ENCODE results near the gene LFNG.

LFNG gene

DNA sequence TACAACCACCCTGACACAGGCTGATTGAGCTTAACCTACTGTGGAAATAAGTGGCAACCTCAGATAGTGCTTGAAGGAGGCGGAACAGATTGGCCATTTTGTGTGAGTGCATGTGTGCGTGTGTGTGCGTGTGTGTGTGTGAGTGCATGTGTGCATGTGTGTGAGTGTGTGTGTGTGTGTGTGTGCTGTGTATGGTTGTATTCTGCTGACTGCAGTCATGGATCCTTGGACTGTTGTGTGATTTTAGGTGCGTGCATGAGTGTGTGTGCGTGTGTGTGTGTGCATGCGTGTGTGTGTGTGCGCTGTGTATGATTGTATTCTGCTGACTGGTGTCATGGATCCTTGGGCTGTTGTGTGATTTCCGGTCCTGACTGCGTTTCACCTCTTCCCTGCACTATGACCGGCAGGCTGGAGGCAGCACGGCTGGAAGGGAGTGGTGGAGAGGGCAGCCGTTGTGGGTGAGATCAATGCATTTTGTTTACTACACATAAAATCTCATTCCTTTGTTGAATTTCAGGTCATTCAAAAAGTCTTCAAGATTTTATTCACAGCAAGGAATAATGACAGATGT, 45.5 kb downstream of the LFNG start:
- H3K4me1 ChIP-seq (ENCODE audit: insufficient read depth, low read length), result no peaks in the 10 kb centered on the region
- no peaks in the 10 kb centered on the region for H3K27me3 ChIP-seq (ENCODE audit: insufficient read depth, low read length)
- H3K9ac ChIP-seq (ENCODE audit: low read depth, low read length), result no peak overlapping the region
- 88% methylated on average over 10 of the region's 12 CpGs for WGBS
- H3K4me3 ChIP-seq (ENCODE audit: low read length), result no peak overlapping the region
- H3K36me3 ChIP-seq (ENCODE audit: insufficient read depth, low read length), result no peaks in the 10 kb centered on the region
- no peaks in the 10 kb centered on the region for H3K9me3 ChIP-seq (ENCODE audit: insufficient read depth, low read depth, low read length)
- H3K27ac ChIP-seq (ENCODE audit: low read depth, low read length), result no peak overlapping the region

- Histone ChIP-seq H3K9me3 (ENCODE audit: insufficient read depth, low read depth, low read length) (no peaks in the 10 kb centered on the region), H3K27ac (ENCODE audit: low read depth, low read length) (no peak overlapping the region), H3K4me3 (ENCODE audit: low read length) (no peak overlapping the region), H3K4me1 (ENCODE audit: insufficient read depth, low read length) (no peaks in the 10 kb centered on the region), H3K9ac (ENCODE audit: low read depth, low read length) (no peak overlapping the region), H3K27me3 (ENCODE audit: insufficient read depth, low read length) (no peaks in the 10 kb centered on the region), H3K36me3 (ENCODE audit: insufficient read depth, low read length) (no peaks in the 10 kb centered on the region)
- 90% methylated on average over 8 of the region's 8 CpGs for WGBS
Measured at GRCh38 chr7:2566348-2566889, 46.8 kb downstream of the LFNG start.

DNA sequence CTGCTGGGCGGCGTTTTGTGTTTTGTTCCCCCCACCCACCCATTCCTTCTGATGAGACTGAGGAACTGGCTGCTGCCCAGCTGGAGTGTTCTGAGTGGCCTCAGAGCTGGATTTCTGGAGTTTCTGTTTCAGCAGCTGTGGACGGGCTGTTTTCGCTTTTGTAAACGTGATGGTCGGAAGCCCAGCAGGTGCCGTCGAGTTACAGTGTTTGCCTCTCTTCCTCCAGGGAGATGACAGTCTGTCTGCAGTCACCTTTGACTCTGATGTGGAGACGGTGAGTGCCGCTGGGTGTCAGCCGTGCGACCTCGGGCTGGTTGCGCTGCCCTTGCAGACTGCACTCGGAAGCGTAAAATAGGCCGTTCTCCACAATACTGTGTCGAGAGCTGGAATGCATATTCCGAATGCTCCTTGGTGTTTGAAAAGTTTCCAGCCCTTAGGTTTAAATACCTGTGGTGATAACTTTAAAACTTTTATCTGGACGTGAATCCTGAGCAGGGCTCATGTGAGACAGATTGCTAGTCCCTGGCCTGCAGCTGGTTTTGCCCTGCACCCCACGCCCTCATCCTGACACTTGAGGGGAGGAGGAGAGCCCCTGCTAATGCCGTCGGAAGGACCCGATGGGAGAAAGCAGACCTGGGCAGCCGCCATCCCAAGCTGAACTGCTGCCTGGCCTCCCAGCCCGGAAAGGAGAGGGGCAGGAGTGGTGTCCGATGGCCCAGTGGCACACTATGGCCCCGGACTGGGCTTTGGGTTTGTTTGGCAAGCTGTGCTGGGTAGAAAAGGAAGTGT, 47.5 kb downstream of the LFNG start:
- no peak overlapping the region for H3K4me3 ChIP-seq (ENCODE audit: low read length)
- peak overlapping the region; percentile 29; the same call in 1 of the 2 replicates for H3K27ac ChIP-seq (ENCODE audit: low read depth, low read length)
- no peaks in the 10 kb centered on the region for H3K4me1 ChIP-seq (ENCODE audit: insufficient read depth, low read length)
- WGBS, result 74% methylated on average over 28 of the region's 28 CpGs
- no peaks in the 10 kb centered on the region for H3K27me3 ChIP-seq (ENCODE audit: insufficient read depth, low read length)
- H3K36me3 ChIP-seq (ENCODE audit: insufficient read depth, low read length), result no peaks in the 10 kb centered on the region
- no peaks in the 10 kb centered on the region for H3K9me3 ChIP-seq (ENCODE audit: insufficient read depth, low read depth, low read length)
- H3K9ac ChIP-seq (ENCODE audit: low read depth, low read length), result no peak overlapping the region

- Histone ChIP-seq H3K9ac (ENCODE audit: low read depth, low read length) (no peak overlapping the region), H3K36me3 (ENCODE audit: insufficient read depth, low read length) (no peaks in the 10 kb centered on the region), H3K27me3 (ENCODE audit: insufficient read depth, low read length) (no peaks in the 10 kb centered on the region), H3K9me3 (ENCODE audit: insufficient read depth, low read depth, low read length) (no peaks in the 10 kb centered on the region), H3K4me1 (ENCODE audit: insufficient read depth, low read length) (no peaks in the 10 kb centered on the region), H3K4me3 (ENCODE audit: low read length) (no peak overlapping the region), H3K27ac (ENCODE audit: low read depth, low read length) (peak overlapping the region; percentile 29; the same call in 1 of the 2 replicates)
- WGBS, result 70% methylated on average over 16 of the region's 16 CpGs
Measured at GRCh38 chr7:2567679-2568278, 48.2 kb downstream of the LFNG start.

GRCh38 chr7:2568521-2569223, 49.1 kb downstream of the LFNG start:
- H3K9me3 ChIP-seq (ENCODE audit: insufficient read depth, low read depth, low read length), result no peaks in the 10 kb centered on the region
- H3K9ac ChIP-seq (ENCODE audit: low read depth, low read length), result no peak overlapping the region; the same call in 1 of the 2 replicates
- H3K36me3 ChIP-seq (ENCODE audit: insufficient read depth, low read length), result no peaks in the 10 kb centered on the region
- H3K27ac ChIP-seq (ENCODE audit: low read depth, low read length), result no peak overlapping the region
- WGBS, result 94% methylated on average over 24 of the region's 24 CpGs
- no peaks in the 10 kb centered on the region for H3K4me1 ChIP-seq (ENCODE audit: insufficient read depth, low read length)
- no peaks in the 10 kb centered on the region for H3K27me3 ChIP-seq (ENCODE audit: insufficient read depth, low read length)
- no peak overlapping the region for H3K4me3 ChIP-seq (ENCODE audit: low read length)

- Histone ChIP-seq H3K9ac (ENCODE audit: low read depth, low read length) (no peak overlapping the region), H3K4me1 (ENCODE audit: insufficient read depth, low read length) (no peaks in the 10 kb centered on the region), H3K9me3 (ENCODE audit: insufficient read depth, low read depth, low read length) (no peaks in the 10 kb centered on the region), H3K27ac (ENCODE audit: low read depth, low read length) (no peak overlapping the region), H3K36me3 (ENCODE audit: insufficient read depth, low read length) (no peaks in the 10 kb centered on the region), H3K4me3 (ENCODE audit: low read length) (no peak overlapping the region), H3K27me3 (ENCODE audit: insufficient read depth, low read length) (no peaks in the 10 kb centered on the region)
- WGBS, result 96% methylated on average over 13 of the region's 14 CpGs
Measured at GRCh38 chr7:2569421-2569820, 49.8 kb downstream of the LFNG start.

GRCh38 chr7:2570021-2570420, 50.4 kb downstream of the LFNG start:
- H3K9ac ChIP-seq (ENCODE audit: low read depth, low read length), result no peak overlapping the region
- H3K9me3 ChIP-seq (ENCODE audit: insufficient read depth, low read depth, low read length), result no peaks in the 10 kb centered on the region
- H3K4me1 ChIP-seq (ENCODE audit: insufficient read depth, low read length), result no peaks in the 10 kb centered on the region
- H3K27me3 ChIP-seq (ENCODE audit: insufficient read depth, low read length), result no peaks in the 10 kb centered on the region
- H3K4me3 ChIP-seq (ENCODE audit: low read length), result no peak overlapping the region
- 92% methylated on average over 13 of the region's 16 CpGs for WGBS
- H3K36me3 ChIP-seq (ENCODE audit: insufficient read depth, low read length), result no peaks in the 10 kb centered on the region
- H3K27ac ChIP-seq (ENCODE audit: low read depth, low read length), result no peak overlapping the region

DNA sequence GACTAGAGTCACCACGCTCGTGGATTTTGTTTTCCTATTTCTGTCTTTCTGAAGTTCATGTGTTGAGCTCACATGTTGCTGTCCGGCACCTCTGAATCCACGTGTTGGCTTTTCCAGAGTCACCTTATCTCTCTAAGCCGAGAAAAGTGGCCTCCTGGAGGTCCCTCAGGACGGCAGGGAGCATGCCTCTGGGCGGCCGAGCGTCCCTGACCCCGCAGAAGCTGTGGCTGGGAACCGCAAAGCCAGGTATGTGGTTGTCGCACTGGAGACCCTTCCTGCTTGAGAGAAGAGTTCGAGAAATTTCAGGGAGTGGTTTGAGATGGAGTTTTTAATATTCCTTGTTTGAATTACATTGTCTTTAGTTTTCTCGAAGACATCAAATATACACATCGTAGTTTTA, 51.8 kb downstream of the LFNG start:
- no peak overlapping the region for H3K27ac ChIP-seq (ENCODE audit: low read depth, low read length)
- H3K9me3 ChIP-seq (ENCODE audit: insufficient read depth, low read depth, low read length), result no peaks in the 10 kb centered on the region
- no peaks in the 10 kb centered on the region for H3K4me1 ChIP-seq (ENCODE audit: insufficient read depth, low read length)
- 90% methylated on average over 15 of the region's 15 CpGs for WGBS
- H3K9ac ChIP-seq (ENCODE audit: low read depth, low read length), result no peak overlapping the region
- H3K36me3 ChIP-seq (ENCODE audit: insufficient read depth, low read length), result no peaks in the 10 kb centered on the region
- no peaks in the 10 kb centered on the region for H3K27me3 ChIP-seq (ENCODE audit: insufficient read depth, low read length)
- no peak overlapping the region for H3K4me3 ChIP-seq (ENCODE audit: low read length)

DNA sequence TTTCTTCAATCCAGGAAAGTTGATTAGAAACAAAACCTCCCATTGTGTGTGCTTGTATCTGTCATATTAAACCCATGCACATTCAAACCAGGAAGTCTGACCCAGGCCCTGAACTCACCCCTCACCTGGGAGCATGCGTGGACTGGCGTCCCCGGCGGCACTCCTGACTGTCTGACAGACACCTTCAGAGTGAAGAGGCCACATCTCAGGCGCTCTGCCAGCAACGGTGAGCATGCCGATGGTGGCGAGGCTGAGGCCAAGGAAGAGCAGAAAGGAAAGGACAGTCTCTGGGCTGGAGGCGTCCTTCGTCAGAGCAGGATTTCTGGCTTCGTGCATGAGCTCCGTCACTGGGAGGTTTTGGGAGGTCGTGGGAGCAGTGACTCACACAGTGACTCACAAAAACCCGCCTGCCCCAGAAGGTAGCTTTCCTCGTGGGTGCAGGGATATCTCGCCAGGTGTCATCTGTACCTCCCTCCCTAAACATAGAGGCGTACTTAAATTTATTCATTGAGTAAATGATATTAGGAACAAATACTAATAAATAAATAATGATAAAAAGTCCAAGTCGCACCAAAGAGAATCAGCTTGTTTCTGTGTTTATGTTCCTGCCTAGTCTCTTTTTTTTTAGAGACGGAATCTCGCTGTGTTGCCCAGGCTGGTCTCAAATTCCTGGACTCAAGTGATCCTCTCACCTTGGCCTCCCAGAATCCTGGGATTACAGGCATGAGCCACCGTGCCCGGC, 52.7 kb downstream of the LFNG start:
- 86% methylated on average over 20 of the region's 22 CpGs for WGBS
- H3K9ac ChIP-seq (ENCODE audit: low read depth, low read length), result no peak overlapping the region
- H3K9me3 ChIP-seq (ENCODE audit: insufficient read depth, low read depth, low read length), result no peaks in the 10 kb centered on the region
- no peak overlapping the region for H3K4me3 ChIP-seq (ENCODE audit: low read length)
- H3K27me3 ChIP-seq (ENCODE audit: insufficient read depth, low read length), result no peaks in the 10 kb centered on the region
- no peak overlapping the region for H3K27ac ChIP-seq (ENCODE audit: low read depth, low read length)
- no peaks in the 10 kb centered on the region for H3K4me1 ChIP-seq (ENCODE audit: insufficient read depth, low read length)
- H3K36me3 ChIP-seq (ENCODE audit: insufficient read depth, low read length), result no peaks in the 10 kb centered on the region

DNA sequence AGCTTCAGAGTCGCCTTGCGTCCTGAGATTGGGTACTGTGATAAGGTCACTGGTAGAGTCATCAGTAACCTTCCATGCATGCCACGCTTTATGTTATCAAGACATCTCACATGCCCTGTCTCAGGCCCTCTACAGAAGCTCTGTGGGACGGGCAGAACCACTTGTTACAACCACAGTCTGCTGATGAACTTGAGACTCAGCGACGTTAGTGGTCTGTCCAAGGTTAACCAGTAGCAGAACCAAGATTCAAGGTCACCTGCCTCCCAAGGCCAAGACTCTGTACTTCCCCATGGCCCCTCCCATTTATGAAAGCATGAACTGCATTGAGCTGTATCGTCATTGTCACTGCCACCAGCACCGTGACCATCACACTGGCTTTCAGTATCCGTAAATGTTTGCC, 54.2 kb downstream of the LFNG start:
- no peaks in the 10 kb centered on the region for H3K4me1 ChIP-seq (ENCODE audit: insufficient read depth, low read length)
- H3K9me3 ChIP-seq (ENCODE audit: insufficient read depth, low read depth, low read length), result no peaks in the 10 kb centered on the region
- no peaks in the 10 kb centered on the region for H3K27me3 ChIP-seq (ENCODE audit: insufficient read depth, low read length)
- H3K4me3 ChIP-seq (ENCODE audit: low read length), result no peak overlapping the region
- H3K36me3 ChIP-seq (ENCODE audit: insufficient read depth, low read length), result no peaks in the 10 kb centered on the region
- H3K27ac ChIP-seq (ENCODE audit: low read depth, low read length), result no peak overlapping the region
- 95% methylated on average over 9 of the region's 9 CpGs for WGBS
- no peak overlapping the region for H3K9ac ChIP-seq (ENCODE audit: low read depth, low read length)

All from HUES64 (cell line).